Renal cortex interstitium (tissue), 11 donors: ENCODE data around the gene NNAT. TPM values are rescaled to one million over a fixed set of nuclear protein-coding genes. Genes with fewer than 3 reads are reported as not detected.
"Not testable (repeated sequence)": the region's sequence is repeated elsewhere in the genome, so short reads cannot be mapped to it uniquely, and the experiment has no call there.

Experiments used
- DNase-seq, 11 donors: peaks; one replicate each; pipeline ENCODE4 v3.0.0-alpha.2; 2013; ENCODE audit warnings: low read depth in 9 of 11, low spot score in 4 of 11; ENCODE audit errors: extremely low read depth in 1 of 11
- polyA plus RNA-seq, 3 donors: library from polyadenylated mRNA; unstranded; fragments of 120-200 nt; gene quantifications; one replicate each; pipeline ENCODE4 v1.2.1, GENCODE V29; 2013; ENCODE audit not compliant: insufficient read length in 3 of 3

The NNAT gene
- polyA plus RNA-seq, 3 donors = 94.7 to 129 (median 96.8) TPM

GRCh38 chr20:37529214-37529967 is 8.3 kb downstream of the NNAT start:
- no peak for DNase-seq

- no peak for DNase-seq
Measured at GRCh38 chr20:37529968-37530600, 9.0 kb downstream of the NNAT start.

GRCh38 chr20:37530696-37531095 is 9.6 kb downstream of the NNAT start:
- DNase-seq = no peak

- no peak for DNase-seq
Measured at GRCh38 chr20:37531856-37532255, 10.8 kb downstream of the NNAT start.

- DNase-seq = no peak
Measured at GRCh38 chr20:37533154-37533715, 12.2 kb downstream of the NNAT start.

GRCh38 chr20:37534401-37535157 is 13.5 kb downstream of the NNAT start:
- DNase-seq = peak in 5 of 11 donors; percentile 69 to 83 (median 76)

GRCh38 chr20:37535443-37536132 is 14.5 kb downstream of the NNAT start:
- no peak for DNase-seq

- no peak for DNase-seq
Measured at GRCh38 chr20:37537505-37537904, 16.5 kb downstream of the NNAT start.

- no peak for DNase-seq
Measured at GRCh38 chr20:37538003-37538402, 17.0 kb downstream of the NNAT start.

GRCh38 chr20:37539424-37539823 is 18.4 kb downstream of the NNAT start:
- DNase-seq = no peak

GRCh38 chr20:37540001-37540400 is 19.0 kb downstream of the NNAT start:
- DNase-seq = no peak

- DNase-seq = not testable (repeated sequence)
Measured at GRCh38 chr20:37540838-37541237, 19.8 kb downstream of the NNAT start.

- DNase-seq = no peak
Measured at GRCh38 chr20:37541326-37541725, 20.3 kb downstream of the NNAT start.

GRCh38 chr20:37542281-37542680 is 21.2 kb downstream of the NNAT start:
- DNase-seq = no peak

GRCh38 chr20:37543828-37544227 is 22.8 kb downstream of the NNAT start:
- no peak for DNase-seq

- no peak for DNase-seq
Measured at GRCh38 chr20:37544386-37544785, 23.3 kb downstream of the NNAT start.

- no peak for DNase-seq
Measured at GRCh38 chr20:37545516-37545915, 24.5 kb downstream of the NNAT start.

- DNase-seq = no peak
Measured at GRCh38 chr20:37547912-37548311, 26.9 kb downstream of the NNAT start.
